ENCODE results near the gene PDLIM5. TPM values are rescaled to one million over a fixed set of nuclear protein-coding genes. Genes with fewer than 3 reads are reported as not detected.

The PDLIM5 gene
- total RNA-seq, 2 experiments from 2014 or later, result 14.8 to 18.3 TPM

DNA sequence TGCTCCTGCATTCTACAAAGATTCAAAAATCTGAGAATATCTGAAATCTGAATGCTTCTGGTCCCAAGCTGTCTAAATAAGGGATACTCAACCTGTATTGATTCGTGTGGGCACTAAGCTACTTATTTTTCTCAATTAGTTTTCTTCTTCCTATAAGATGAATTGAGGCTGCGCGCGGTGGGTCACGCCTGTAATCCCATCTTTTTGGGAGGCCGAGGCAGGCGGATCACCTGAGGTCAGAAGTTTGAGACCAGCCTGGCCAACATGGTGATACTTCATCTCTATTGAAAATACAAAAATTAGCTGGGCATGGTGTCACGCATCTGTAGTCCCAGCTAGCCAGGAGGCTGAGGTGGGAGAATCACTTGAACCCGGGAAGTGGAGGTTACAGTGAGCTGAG, 122.3 kb downstream of the PDLIM5 start:
- intact Hi-C loops (cut with micrococcal nuclease), result no loop called here
- Mint-ChIP-seq H3K36me3 (ENCODE audit: low read depth) (no peaks in the 10 kb centered on the region), H3K4me1 (ENCODE audit: low read depth) (no peaks in the 10 kb centered on the region), H3K27ac (no peak overlapping the region), H3K27me3 (no peaks in the 10 kb centered on the region), H3K4me3 (no peak overlapping the region), H3K9me3 (no peaks in the 10 kb centered on the region)
- ChIA-PET CTCF (interaction anchor here (0.6 kb wide), 1 partner anchor 229 kb away, joined by 3 read pairs; no protein-coding TSS in a partner anchor), POLR2A (no interaction called here)
- no peak for ATAC-seq
- TF ChIP-seq, protein P1, sequence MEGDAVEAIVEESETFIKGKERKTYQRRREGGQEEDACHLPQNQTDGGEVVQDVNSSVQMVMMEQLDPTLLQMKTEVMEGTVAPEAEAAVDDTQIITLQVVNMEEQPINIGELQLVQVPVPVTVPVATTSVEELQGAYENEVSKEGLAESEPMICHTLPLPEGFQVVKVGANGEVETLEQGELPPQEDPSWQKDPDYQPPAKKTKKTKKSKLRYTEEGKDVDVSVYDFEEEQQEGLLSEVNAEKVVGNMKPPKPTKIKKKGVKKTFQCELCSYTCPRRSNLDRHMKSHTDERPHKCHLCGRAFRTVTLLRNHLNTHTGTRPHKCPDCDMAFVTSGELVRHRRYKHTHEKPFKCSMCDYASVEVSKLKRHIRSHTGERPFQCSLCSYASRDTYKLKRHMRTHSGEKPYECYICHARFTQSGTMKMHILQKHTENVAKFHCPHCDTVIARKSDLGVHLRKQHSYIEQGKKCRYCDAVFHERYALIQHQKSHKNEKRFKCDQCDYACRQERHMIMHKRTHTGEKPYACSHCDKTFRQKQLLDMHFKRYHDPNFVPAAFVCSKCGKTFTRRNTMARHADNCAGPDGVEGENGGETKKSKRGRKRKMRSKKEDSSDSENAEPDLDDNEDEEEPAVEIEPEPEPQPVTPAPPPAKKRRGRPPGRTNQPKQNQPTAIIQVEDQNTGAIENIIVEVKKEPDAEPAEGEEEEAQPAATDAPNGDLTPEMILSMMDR (IDR thresholded peaks at IDR 0.05), result no peak
- DNase-seq, result no peak

DNA sequence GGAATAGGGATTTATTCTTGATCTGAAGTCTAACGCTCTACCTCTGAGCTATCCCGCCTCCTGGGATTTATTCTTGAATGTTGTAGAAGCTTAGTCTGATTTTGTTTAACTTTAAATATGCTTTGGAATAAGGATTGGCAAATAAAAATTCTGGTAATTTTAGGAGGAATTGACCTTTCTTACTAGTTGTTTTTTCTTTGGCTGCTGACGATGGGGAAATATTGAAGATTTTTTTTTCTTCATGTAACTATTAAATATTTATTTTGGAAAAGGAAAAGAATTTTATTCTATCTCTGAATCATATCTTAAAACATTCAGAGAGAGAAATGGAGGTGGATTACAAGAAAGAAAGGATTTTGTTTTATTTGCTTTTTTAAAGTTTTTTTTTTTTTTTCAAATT, 122.9 kb downstream of the PDLIM5 start:
- no peaks in the 10 kb centered on the region for H3K4me1 Mint-ChIP-seq (ENCODE audit: low read depth)
- no peak for DNase-seq
- CTCF ChIA-PET, result no interaction called here
- intact Hi-C loops (cut with micrococcal nuclease), result no loop called here
- POLR2A ChIA-PET, result no interaction called here
- no peak for ATAC-seq
- no peak overlapping the region for H3K4me3 Mint-ChIP-seq
- H3K27me3 Mint-ChIP-seq, result no peaks in the 10 kb centered on the region
- TF ChIP-seq, protein P1 (IDR thresholded peaks at IDR 0.05), result no peak
- H3K9me3 Mint-ChIP-seq, result no peaks in the 10 kb centered on the region
- H3K27ac Mint-ChIP-seq, result no peak overlapping the region
- H3K36me3 Mint-ChIP-seq (ENCODE audit: low read depth), result no peaks in the 10 kb centered on the region

DNA sequence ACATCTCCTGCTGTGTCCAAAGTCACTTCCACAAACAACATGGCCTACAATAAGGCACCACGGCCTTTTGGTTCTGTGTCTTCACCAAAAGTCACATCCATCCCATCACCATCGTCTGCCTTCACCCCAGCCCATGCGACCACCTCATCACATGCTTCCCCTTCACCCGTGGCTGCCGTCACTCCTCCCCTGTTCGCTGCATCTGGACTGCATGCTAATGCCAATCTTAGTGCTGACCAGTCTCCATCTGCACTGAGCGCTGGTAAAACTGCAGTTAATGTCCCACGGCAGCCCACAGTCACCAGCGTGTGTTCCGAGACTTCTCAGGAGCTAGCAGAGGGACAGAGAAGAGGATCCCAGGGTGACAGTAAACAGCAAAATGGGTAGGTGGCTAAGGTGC, 123.9 kb downstream of the PDLIM5 start:
- H3K9me3 Mint-ChIP-seq, result no peaks in the 10 kb centered on the region
- DNase-seq (no peak), ATAC-seq (no peak)
- CTCF ChIA-PET, result no interaction called here
- H3K4me1 Mint-ChIP-seq (ENCODE audit: low read depth), result no peaks in the 10 kb centered on the region
- no peak overlapping the region for H3K4me3 Mint-ChIP-seq
- no peaks in the 10 kb centered on the region for H3K27me3 Mint-ChIP-seq
- POLR2A ChIA-PET, result no interaction called here
- no peaks in the 10 kb centered on the region for H3K36me3 Mint-ChIP-seq (ENCODE audit: low read depth)
- intact Hi-C loops (cut with micrococcal nuclease), result no loop called here
- TF ChIP-seq, protein P1 (IDR thresholded peaks at IDR 0.05), result no peak
- H3K27ac Mint-ChIP-seq, result no peak overlapping the region

DNA sequence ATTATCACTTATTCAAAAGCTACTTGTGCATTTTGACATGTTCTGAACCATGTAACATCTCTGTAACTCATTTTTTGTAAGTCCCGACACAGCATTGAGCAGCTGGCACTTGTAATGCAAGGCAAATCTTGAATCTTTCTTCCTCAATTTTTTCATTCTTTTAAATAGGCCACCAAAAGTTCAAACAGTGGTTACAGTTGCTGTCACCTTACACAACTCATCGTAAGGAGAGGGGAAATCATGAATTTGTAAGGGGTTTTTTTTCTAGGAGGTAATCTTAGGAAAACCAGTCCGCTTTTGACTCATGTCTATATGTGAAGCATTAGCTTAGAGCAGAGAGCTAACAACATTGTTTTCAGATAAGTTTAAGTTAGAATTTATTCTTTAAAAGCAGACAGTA, 124.5 kb downstream of the PDLIM5 start:
- no peaks in the 10 kb centered on the region for H3K9me3 Mint-ChIP-seq
- CTCF ChIA-PET, result no interaction called here
- intact Hi-C loops (cut with micrococcal nuclease), result no loop called here

DNA sequence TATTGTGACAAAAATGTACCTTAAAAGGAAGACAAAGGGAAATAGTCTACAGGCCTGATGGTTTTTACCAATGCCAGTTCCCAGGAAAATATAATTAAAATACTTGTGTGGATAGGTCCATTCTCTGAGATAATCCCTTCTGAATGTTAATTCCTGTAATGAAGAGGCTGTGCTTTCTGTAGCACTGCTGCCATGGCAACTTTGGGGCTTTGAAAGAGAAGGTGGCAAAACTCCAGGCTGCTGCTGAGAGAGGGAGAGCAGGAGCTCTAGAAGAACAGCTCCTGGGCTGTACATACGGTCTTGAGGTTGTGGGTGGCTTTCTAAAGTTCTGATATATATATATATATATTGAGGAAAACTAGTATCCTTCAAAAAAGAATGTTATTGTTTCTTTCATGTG, 125.4 kb downstream of the PDLIM5 start:
- no peaks in the 10 kb centered on the region for H3K4me1 Mint-ChIP-seq (ENCODE audit: low read depth)
- TF ChIP-seq, protein P1 (IDR thresholded peaks at IDR 0.05), result no peak
- ATAC-seq, result no peak
- H3K9me3 Mint-ChIP-seq, result no peaks in the 10 kb centered on the region
- H3K4me3 Mint-ChIP-seq, result no peak overlapping the region
- H3K36me3 Mint-ChIP-seq (ENCODE audit: low read depth), result no peaks in the 10 kb centered on the region
- no peak for DNase-seq
- no peaks in the 10 kb centered on the region for H3K27me3 Mint-ChIP-seq
- ChIA-PET CTCF (no interaction called here), POLR2A (no interaction called here)
- intact Hi-C loops (cut with micrococcal nuclease), result no loop called here
- no peak overlapping the region for H3K27ac Mint-ChIP-seq

More for the DNA sequence above, 124.5 kb downstream of the PDLIM5 start:
- Mint-ChIP-seq H3K4me1 (ENCODE audit: low read depth) (no peaks in the 10 kb centered on the region), H3K4me3 (no peak overlapping the region), H3K27me3 (no peaks in the 10 kb centered on the region), H3K27ac (no peak overlapping the region), H3K36me3 (ENCODE audit: low read depth) (no peaks in the 10 kb centered on the region)
- DNase-seq, result no peak
- POLR2A ChIA-PET, result interaction anchor here (0.6 kb wide), 1 partner anchor 11 kb away, joined by 4 read pairs; no protein-coding TSS in a partner anchor
- no peak for ATAC-seq
- TF ChIP-seq, protein P1 (IDR thresholded peaks at IDR 0.05), result no peak

All from activated CD8-positive, alpha-beta T cell treated with anti-CD3 and anti-CD28 coated beads for 36 hours (primary cell).